Upper lobe of left lung (tissue), 6 donors: ENCODE data around the gene YWHAE. TPM values are rescaled to one million over a fixed set of nuclear protein-coding genes. Genes with fewer than 3 reads are reported as not detected.
"Not testable (repeated sequence)": the region's sequence is repeated elsewhere in the genome, so short reads cannot be mapped to it uniquely, and the experiment has no call there.

Experiments
- ATAC-seq, 2 donors: fragments of 200-7000 bp; cut with Tn5 transposase; one replicate each; pipeline ENCODE4 v1.9.1; 2022; ENCODE audit warnings: mild to moderate bottlenecking in 2 of 2, moderate library complexity in 2 of 2; ENCODE audit not compliant: low FRiP score in 2 of 2
- DNase-seq, 2 donors: peaks; one replicate each; pipeline ENCODE4 v3.0.0-alpha.2; 2019 to 2020
- H3K27ac ChIP-seq, 4 donors: fragments of 200-600 bp; sonication (generic); one replicate each; pipeline ENCODE4 v1.5.1; 2016 to 2019
- H3K27me3 ChIP-seq, 4 donors: fragments of 200-600 bp; sonication (generic); one replicate each; pipeline ENCODE4 v1.5.1; 2017 to 2019
- H3K36me3 ChIP-seq, 4 donors: fragments of 200-600 bp; sonication (generic); one replicate each; pipeline ENCODE4 v1.5.1; 2016 to 2019
- H3K4me1 ChIP-seq, 4 donors: fragments of 200-600 bp; sonication (generic); one replicate each; pipeline ENCODE4 v1.5.1; 2018 to 2019
- H3K4me3 ChIP-seq, 4 donors: fragments of 200-600 bp; sonication (generic); one replicate each; pipeline ENCODE4 v1.5.1; 2017 to 2019; ENCODE audit warnings: mild to moderate bottlenecking in 2 of 4, moderate library complexity in 1 of 4
- H3K9me3 ChIP-seq, 4 donors: fragments of 200-600 bp; sonication (generic); one replicate each; pipeline ENCODE4 v1.5.1; 2018 to 2019
- CTCF ChIP-seq, 6 experiments: fragments of 450-650 bp in 4 of 6; fragments of 200-600 bp in 2 of 6; sonication (generic) in 2 of 6; IDR thresholded peaks; one replicate each; pipeline ENCODE4 v1.5.1; 2016 to 2019; ENCODE audit warnings: antibody characterized with exemption in 6 of 6
- EP300 ChIP-seq, 4 donors: sonication (generic); formaldehyde crosslinking; IDR thresholded peaks; one replicate each; pipeline ENCODE4 v1.5.1; 2017; ENCODE audit warnings: antibody characterized with exemption in 4 of 4, control low read depth in 2 of 4
- POLR2A ChIP-seq, 4 donors: fragments of 450-650 bp; IDR thresholded peaks; one replicate each; pipeline ENCODE4 v1.5.1; 2016 to 2017; ENCODE audit warnings: antibody characterized with exemption in 4 of 4, mild to moderate bottlenecking in 2 of 4
- POLR2AphosphoS5 ChIP-seq, 2 donors: sonication (generic); formaldehyde crosslinking; IDR thresholded peaks; one replicate each; pipeline ENCODE4 v1.5.1; 2017; ENCODE audit warnings: antibody characterized with exemption in 2 of 2
- WGBS, 2 donors: methylation state at CpG; one replicate each; pipeline ENCODE4 v1.1.5; 2017 to 2018; 5-methylcytosine and 5-hydroxymethylcytosine counted together
- total RNA-seq, 6 donors: library from RNA; depleted of rRNA in 4 of 6; stranded (reverse); fragments of >200 nt in 4 of 6; gene quantifications; one replicate each; pipeline versions ENCODE4 v1.1.0 to v1.2.1, GENCODE V29; 2016 to 2021
- donor health status: DM: no; HTN: no; CAD: no; lungs with moderate emphysema.
- donor health status: DM: no; HTN: yes; CAD: no; lungs with severe emphysema.

Gene YWHAE
- 100 to 1,000 TPM; 318 to 698 (median 384) TPM for total RNA-seq

- H3K4me3 ChIP-seq = peak within 1 kb of the TSS; percentile 69 to 86 (median 78)
- TF ChIP-seq POLR2AphosphoS5 (IDR thresholded peaks at IDR 0.05) = peak; percentile 92 to 97
- TF ChIP-seq EP300 (IDR thresholded peaks at IDR 0.05) = no peak
- peak in 2 of 6 experiments; percentile 18 to 32 for TF ChIP-seq CTCF (IDR thresholded peaks at IDR 0.05)
- TF ChIP-seq POLR2A (IDR thresholded peaks at IDR 0.05) = peak; percentile 56 to 94 (median 80)
- DNase-seq (peak; percentile 99), ATAC-seq (peak; percentile 99)
- H3K9me3 ChIP-seq = no peaks in the 10 kb centered on the region
- H3K27me3 ChIP-seq = no peaks in the 10 kb centered on the region
- H3K27ac ChIP-seq = peak within 1 kb of the TSS; percentile 96 to 98 (median 97)
- H3K4me1 ChIP-seq = peaks cover 24 to 44% (median 31%) of the 10 kb centered on the region in 4 donors
- H3K36me3 ChIP-seq = no peaks in the 10 kb centered on the region
- WGBS, 2 donors = 1 to 3% methylated on average over 6 to 63 of the region's 82 CpGs
Observed at GRCh38 chr17:1399679-1400512, at the start of gene YWHAE. Gene YWHAE (minus strand): TSS chr17:1400222. CDS start chr17:1400110, 112 bp downstream.

GRCh38 chr17:1449412-1449967 is 49.5 kb upstream of the YWHAE start:
- H3K9me3 ChIP-seq = no peaks in the 10 kb centered on the region
- H3K4me3 ChIP-seq = no peak overlapping the region
- H3K27ac ChIP-seq = peak overlapping the region; percentile 50 to 91 (median 72)
- peak in 1 of 2 donors; percentile 51 for DNase-seq
- H3K36me3 ChIP-seq = peaks cover 0 to 14% (median 3%) of the 10 kb centered on the region in 4 donors
- 54 to 64% methylated on average over 5 of the region's 5 CpGs for WGBS, 2 donors
- ATAC-seq = peak; percentile 47 to 88
- peaks cover 47 to 88% (median 67%) of the 10 kb centered on the region in 4 donors for H3K4me1 ChIP-seq
- H3K27me3 ChIP-seq = no peaks in the 10 kb centered on the region
- TF ChIP-seq EP300 (IDR thresholded peaks at IDR 0.05) = peak in 2 of 4 donors; percentile 9 to 54
- TF ChIP-seq CTCF (IDR thresholded peaks at IDR 0.05) = no peak
- no peak for TF ChIP-seq POLR2A (IDR thresholded peaks at IDR 0.05)
- TF ChIP-seq POLR2AphosphoS5 (IDR thresholded peaks at IDR 0.05) = peak in 1 of 2 donors; percentile 4

- H3K4me3 ChIP-seq = peak overlapping the region in 1 of 4 donors; percentile 17
- peak overlapping the region; percentile 65 to 91 (median 74) for H3K27ac ChIP-seq
- DNase-seq (no peak), ATAC-seq (no peak)
- H3K36me3 ChIP-seq = peaks cover 0 to 8% (median 0%) of the 10 kb centered on the region in 4 donors
- H3K27me3 ChIP-seq = no peaks in the 10 kb centered on the region
- peaks cover 35 to 69% (median 49%) of the 10 kb centered on the region in 4 donors for H3K4me1 ChIP-seq
- H3K9me3 ChIP-seq = no peaks in the 10 kb centered on the region
- TF ChIP-seq EP300 (IDR thresholded peaks at IDR 0.05) = no peak
- no peak for TF ChIP-seq CTCF (IDR thresholded peaks at IDR 0.05)
- TF ChIP-seq POLR2AphosphoS5 (IDR thresholded peaks at IDR 0.05) = no peak
- TF ChIP-seq POLR2A (IDR thresholded peaks at IDR 0.05) = no peak
- 21 to 42% methylated on average over 7 of the region's 7 CpGs for WGBS, 2 donors
Observed at GRCh38 chr17:1447052-1447451, 47.0 kb upstream of the YWHAE start.

- Histone ChIP-seq H3K27me3 (no peaks in the 10 kb centered on the region), H3K36me3 (peaks cover 0 to 8% (median 0%) of the 10 kb centered on the region in 4 donors), H3K9me3 (no peaks in the 10 kb centered on the region), H3K4me1 (peaks cover 35 to 61% (median 43%) of the 10 kb centered on the region in 4 donors), H3K27ac (peak overlapping the region in 3 of 4 donors; percentile 72 to 91 (median 77)), H3K4me3 (no peak overlapping the region)
- ATAC-seq (no peak), DNase-seq (no peak)
- no peak for TF ChIP-seq POLR2AphosphoS5 (IDR thresholded peaks at IDR 0.05)
- WGBS, 2 donors = 93 to 96% methylated on average over 12 of the region's 12 CpGs
Observed at GRCh38 chr17:1446201-1446600, 46.2 kb upstream of the YWHAE start.

- H3K36me3 ChIP-seq = peaks cover 0 to 11% (median 0%) of the 10 kb centered on the region in 4 donors
- 78 to 100% methylated on average over 4 of the region's 4 CpGs for WGBS, 2 donors
Observed at GRCh38 chr17:1445695-1446094, 45.7 kb upstream of the YWHAE start.

GRCh38 chr17:1442721-1443120 is 42.7 kb upstream of the YWHAE start:
- ATAC-seq, H3K27me3 ChIP-seq, H3K9me3 ChIP-seq, H3K4me3 ChIP-seq, H3K27ac ChIP-seq, DNase-seq: not testable (repeated sequence)
- Histone ChIP-seq H3K36me3 (peaks cover 0 to 11% (median 0%) of the 10 kb centered on the region in 4 donors), H3K4me1 (peaks cover 23 to 48% (median 32%) of the 10 kb centered on the region in 4 donors)
- WGBS, 2 donors = 90 to 96% methylated on average over 6 of the region's 6 CpGs

More at GRCh38 chr17:1445695-1446094, 45.7 kb upstream of the YWHAE start:
- Histone ChIP-seq H3K27ac (peak overlapping the region in 2 of 4 donors; percentile 77 to 91), H3K4me1 (peaks cover 35 to 58% (median 42%) of the 10 kb centered on the region in 4 donors)
- not testable (repeated sequence) for ATAC-seq, H3K9me3 ChIP-seq, DNase-seq, H3K4me3 ChIP-seq, H3K27me3 ChIP-seq
